ENCODE data around the gene RNF220.

DNA sequence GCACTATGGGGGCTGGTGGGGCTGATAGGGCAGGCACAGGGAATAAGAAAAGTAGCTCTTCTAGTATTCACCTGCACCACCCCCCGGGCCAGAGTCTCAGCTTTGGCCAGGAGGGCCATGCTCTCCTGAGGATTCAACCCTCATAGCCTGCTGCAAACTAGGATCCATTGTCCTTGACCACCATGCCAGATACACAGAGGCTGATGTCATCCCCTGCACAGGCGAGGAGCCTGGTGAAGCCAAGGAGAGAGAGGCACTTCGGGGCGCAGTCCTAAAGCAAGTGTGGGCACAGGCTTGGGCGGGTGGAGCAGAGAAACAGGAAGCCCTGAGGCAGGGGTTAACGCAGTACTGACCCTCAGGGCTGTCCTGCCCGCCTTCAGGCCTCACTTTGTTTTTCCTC is 239.8 kb downstream of the RNF220 start:
- TF ChIP-seq TAF1 (IDR thresholded peaks at IDR 0.05; ENCODE audit: borderline replicate concordance, low read depth, low read length) (no peak), CTCF (IDR thresholded peaks at IDR 0.05) (no peak), NRF1 (IDR thresholded peaks at IDR 0.05; ENCODE audit: low read depth, low read length) (no peak), TCF12 (IDR thresholded peaks at IDR 0.05) (no peak), RAD21 (IDR thresholded peaks at IDR 0.05; ENCODE audit: low read length) (no peak), JUND (IDR thresholded peaks at IDR 0.05) (no peak), CHD2 (IDR thresholded peaks at IDR 0.05; ENCODE audit: low read length, partially characterized antibody) (no peak), ELF1 (IDR thresholded peaks at IDR 0.05) (no peak), USF1 (IDR thresholded peaks at IDR 0.05; ENCODE audit: borderline replicate concordance, low read depth) (no peak)
- TF ChIP-seq, protein P1, sequence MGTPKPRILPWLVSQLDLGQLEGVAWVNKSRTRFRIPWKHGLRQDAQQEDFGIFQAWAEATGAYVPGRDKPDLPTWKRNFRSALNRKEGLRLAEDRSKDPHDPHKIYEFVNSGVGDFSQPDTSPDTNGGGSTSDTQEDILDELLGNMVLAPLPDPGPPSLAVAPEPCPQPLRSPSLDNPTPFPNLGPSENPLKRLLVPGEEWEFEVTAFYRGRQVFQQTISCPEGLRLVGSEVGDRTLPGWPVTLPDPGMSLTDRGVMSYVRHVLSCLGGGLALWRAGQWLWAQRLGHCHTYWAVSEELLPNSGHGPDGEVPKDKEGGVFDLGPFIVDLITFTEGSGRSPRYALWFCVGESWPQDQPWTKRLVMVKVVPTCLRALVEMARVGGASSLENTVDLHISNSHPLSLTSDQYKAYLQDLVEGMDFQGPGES (IDR thresholded peaks at IDR 0.05; ENCODE audit: low read depth, low read length): no peak

All from SK-N-SH (cell line).